ENCODE data around the gene SAE1. TPM values are rescaled to one million over a fixed set of nuclear protein-coding genes. Genes with fewer than 3 reads are reported as not detected.

The SAE1 gene
- total RNA-seq, 2 donors from 2014 or later = 187 to 240 TPM

- H3K27me3 ChIP-seq (ENCODE audit: control insufficient read depth, insufficient read depth, low read length, poor library complexity, severe bottlenecking) = peaks cover 44% of the 10 kb centered on the region
- Mint-ChIP-seq H3K9me3 (no peaks in the 10 kb centered on the region), H3K4me1 (peaks cover 3% of the 10 kb centered on the region), H3K36me3 (ENCODE audit: low read depth) (no peaks in the 10 kb centered on the region), H3K27me3 (ENCODE audit: insufficient read depth) (peaks cover 37% of the 10 kb centered on the region), H3K27ac (no peak overlapping the region), H3K4me3 (no peak overlapping the region)
- no peak overlapping the region for H3K9ac ChIP-seq (ENCODE audit: extremely low read depth, low read length, poor library complexity, severe bottlenecking)
- DNase-seq = no peak
- no peak overlapping the region for H3K4me3 ChIP-seq (ENCODE audit: low read length)
- no peaks in the 10 kb centered on the region for H3K9me3 ChIP-seq (ENCODE audit: control insufficient read depth, low read length)
- H3K4me1 ChIP-seq (ENCODE audit: control insufficient read depth, insufficient read depth, low read length) = peaks cover 6% of the 10 kb centered on the region
- no peak for TF ChIP-seq CTCF (conservative IDR thresholded peaks at IDR 0.05)
- WGBS, 2 experiments (ENCODE audit: insufficient coverage in 1 of 2, insufficient read length in 1 of 2) = 90 to 92% methylated on average over 2 to 7 of the region's 7 CpGs
- no peaks in the 10 kb centered on the region for H3K36me3 ChIP-seq (ENCODE audit: control insufficient read depth, insufficient read depth, low read length)
- no peak overlapping the region for H3K27ac ChIP-seq (ENCODE audit: low read depth, low read length)
These were observed 111.4 kb downstream of the SAE1 start for GRCh38 chr19:47241919-47242577.

GRCh38 chr19:47243364-47243775 lies 112.7 kb downstream of the SAE1 start:
- Histone ChIP-seq H3K36me3 (ENCODE audit: control insufficient read depth, insufficient read depth, low read length) (no peaks in the 10 kb centered on the region), H3K9ac (ENCODE audit: extremely low read depth, low read length, poor library complexity, severe bottlenecking) (peak overlapping the region; percentile 70), H3K9me3 (ENCODE audit: control insufficient read depth, low read length) (no peaks in the 10 kb centered on the region), H3K27me3 (ENCODE audit: control insufficient read depth, insufficient read depth, low read length, poor library complexity, severe bottlenecking) (peaks cover 43% of the 10 kb centered on the region), H3K4me3 (ENCODE audit: low read length) (peak overlapping the region; percentile 78), H3K27ac (ENCODE audit: low read depth, low read length) (no peak overlapping the region), H3K4me1 (ENCODE audit: control insufficient read depth, insufficient read depth, low read length) (peaks cover 6% of the 10 kb centered on the region)
- no peak for DNase-seq
- peak overlapping the region; percentile 20 for H3K27ac Mint-ChIP-seq
- H3K9me3 Mint-ChIP-seq = no peaks in the 10 kb centered on the region
- H3K4me3 Mint-ChIP-seq = peak overlapping the region; percentile 44
- H3K27me3 Mint-ChIP-seq (ENCODE audit: insufficient read depth) = peaks cover 32% of the 10 kb centered on the region
- TF ChIP-seq CTCF (conservative IDR thresholded peaks at IDR 0.05) = no peak
- WGBS, 2 experiments (ENCODE audit: insufficient coverage in 1 of 2, insufficient read length in 1 of 2) = 11 to 22% methylated on average over 7 to 9 of the region's 9 CpGs
- no peaks in the 10 kb centered on the region for H3K36me3 Mint-ChIP-seq (ENCODE audit: low read depth)
- peaks cover 3% of the 10 kb centered on the region for H3K4me1 Mint-ChIP-seq

- Mint-ChIP-seq H3K4me1 (peaks cover 3% of the 10 kb centered on the region), H3K9me3 (no peaks in the 10 kb centered on the region), H3K4me3 (peak overlapping the region; percentile 44), H3K27me3 (ENCODE audit: insufficient read depth) (peaks cover 27% of the 10 kb centered on the region), H3K36me3 (ENCODE audit: low read depth) (no peaks in the 10 kb centered on the region), H3K27ac (peak overlapping the region; percentile 85)
- Histone ChIP-seq H3K9ac (ENCODE audit: extremely low read depth, low read length, poor library complexity, severe bottlenecking) (peak overlapping the region; percentile 70), H3K27ac (ENCODE audit: low read depth, low read length) (peak overlapping the region; percentile 80), H3K4me1 (ENCODE audit: control insufficient read depth, insufficient read depth, low read length) (peaks cover 6% of the 10 kb centered on the region), H3K27me3 (ENCODE audit: control insufficient read depth, insufficient read depth, low read length, poor library complexity, severe bottlenecking) (peaks cover 37% of the 10 kb centered on the region), H3K36me3 (ENCODE audit: control insufficient read depth, insufficient read depth, low read length) (no peaks in the 10 kb centered on the region), H3K9me3 (ENCODE audit: control insufficient read depth, low read length) (no peaks in the 10 kb centered on the region), H3K4me3 (ENCODE audit: low read length) (peak overlapping the region; percentile 78)
- WGBS, 2 experiments (ENCODE audit: insufficient coverage in 1 of 2, insufficient read length in 1 of 2) = 2 to 3% methylated on average over 22 to 46 of the region's 46 CpGs
- DNase-seq = peak; percentile 99
- peak; percentile 100 for TF ChIP-seq CTCF (conservative IDR thresholded peaks at IDR 0.05)
These were observed 113.3 kb downstream of the SAE1 start for GRCh38 chr19:47243776-47244547.

Data from endodermal cell (in vitro differentiated cells).